Stimulated activated CD4-positive, alpha-beta T cell treated with anti-CD3 and anti-CD28 coated beads, Interleukin-12 subunit alpha, Interleukin-12 subunit beta, amount 100 ng/mL, for 4 hours (primary cell): Measurements from ENCODE around the gene ZCCHC17.
"Not testable (repeated sequence)": the region's sequence is repeated elsewhere in the genome, so short reads cannot be mapped to it uniquely, and the experiment has no call there.

Source experiments
- DNase-seq: peaks from one replicate; pipeline ENCODE4 v3.0.0-alpha.2; 2020

ZCCHC17 gene

GRCh38 chr1:31296486-31297276, at the start of gene ZCCHC17, which contains the start of gene SNRNP40:
Gene ZCCHC17, plus strand, starts transcription at chr1:31297032. Its CDS starts 13,067 bp downstream, at chr1:31310099.
Gene SNRNP40, minus strand, starts transcription at chr1:31296788. Its CDS starts 37 bp downstream, at chr1:31296751.
- peak; percentile 82 for DNase-seq

- DNase-seq: no peak
These were observed 48.6 kb upstream of the ZCCHC17 start for GRCh38 chr1:31248276-31248675.

- DNase-seq: no peak
These were observed 47.0 kb upstream of the ZCCHC17 start for GRCh38 chr1:31249854-31250253.

GRCh38 chr1:31257213-31257612, 39.6 kb upstream of the ZCCHC17 start:
- no peak for DNase-seq

GRCh38 chr1:31258581-31258980, 38.3 kb upstream of the ZCCHC17 start:
- DNase-seq: no peak

GRCh38 chr1:31259746-31260145, 37.1 kb upstream of the ZCCHC17 start:
- DNase-seq: no peak

GRCh38 chr1:31261916-31262315, 34.9 kb upstream of the ZCCHC17 start:
- no peak for DNase-seq

GRCh38 chr1:31262393-31262792, 34.4 kb upstream of the ZCCHC17 start:
- DNase-seq: not testable (repeated sequence)

GRCh38 chr1:31263408-31263807, 33.4 kb upstream of the ZCCHC17 start:
- DNase-seq: no peak

- no peak for DNase-seq
These were observed 31.9 kb upstream of the ZCCHC17 start for GRCh38 chr1:31264790-31265386.

- no peak for DNase-seq
These were observed 30.3 kb upstream of the ZCCHC17 start for GRCh38 chr1:31266547-31266946.

- no peak for DNase-seq
These were observed 24.5 kb upstream of the ZCCHC17 start for GRCh38 chr1:31272369-31272768.

GRCh38 chr1:31273619-31274018, 23.2 kb upstream of the ZCCHC17 start:
- DNase-seq: no peak

- not testable (repeated sequence) for DNase-seq
These were observed 14.4 kb upstream of the ZCCHC17 start for GRCh38 chr1:31282426-31282825.

- DNase-seq: not testable (repeated sequence)
These were observed 9.0 kb upstream of the ZCCHC17 start for GRCh38 chr1:31287791-31288190.

- DNase-seq: no peak
These were observed 7.8 kb upstream of the ZCCHC17 start for GRCh38 chr1:31289021-31289420.

GRCh38 chr1:31295874-31296485, 852 bp upstream of the ZCCHC17 start:
- no peak for DNase-seq

GRCh38 chr1:31297277-31298247, 730 bp downstream of the ZCCHC17 start:
- no peak for DNase-seq

- DNase-seq: no peak
These were observed 2.5 kb downstream of the ZCCHC17 start for GRCh38 chr1:31299365-31299764.

GRCh38 chr1:31300193-31300592, 3.4 kb downstream of the ZCCHC17 start:
- DNase-seq: no peak

GRCh38 chr1:31302709-31303441, 6.0 kb downstream of the ZCCHC17 start:
- no peak for DNase-seq

GRCh38 chr1:31306278-31306677, 9.4 kb downstream of the ZCCHC17 start:
- no peak for DNase-seq
